Stomach (tissue), 4 donors: ENCODE data around the gene SLC1A5.

Experiments used
- CTCF ChIP-seq, 7 experiments: fragments of 450-650 bp in 4 of 7; fragments of 200-600 bp in 3 of 7; sonication (generic) in 3 of 7; IDR thresholded peaks; one replicate each; pipeline ENCODE4 v1.5.1; 2016 to 2019; ENCODE audit warnings: antibody characterized with exemption in 7 of 7, control low read depth in 2 of 7, mild to moderate bottlenecking in 1 of 7
- POLR2A ChIP-seq, 4 donors: fragments of 450-650 bp; IDR thresholded peaks; one replicate each; pipeline ENCODE4 v1.6.1; 2016; ENCODE audit warnings: antibody characterized with exemption in 4 of 4, control low read depth in 2 of 4, mild to moderate bottlenecking in 1 of 4, moderate library complexity in 1 of 4

GRCh38 chr19:46745521-46746280 lies 42.7 kb downstream of the SLC1A5 start, which contains the start of gene FKRP:
- TF ChIP-seq POLR2A (IDR thresholded peaks at IDR 0.05) (no peak), CTCF (IDR thresholded peaks at IDR 0.05) (no peak)
